SKM-1 treated with dmso at 0.1 percent for 144 hours (cell line): ENCODE measurements around the gene MECP2.
A peak's percentile ranks its signal among the peaks of the same experiment; 100 is the strongest.

Source experiments
- DNase-seq: peaks from one replicate; lab custom pipeline; 2025; ENCODE audit not compliant: unreplicated experiment; lab: John Stamatoyannopoulos, UW

The MECP2 gene

DNA sequence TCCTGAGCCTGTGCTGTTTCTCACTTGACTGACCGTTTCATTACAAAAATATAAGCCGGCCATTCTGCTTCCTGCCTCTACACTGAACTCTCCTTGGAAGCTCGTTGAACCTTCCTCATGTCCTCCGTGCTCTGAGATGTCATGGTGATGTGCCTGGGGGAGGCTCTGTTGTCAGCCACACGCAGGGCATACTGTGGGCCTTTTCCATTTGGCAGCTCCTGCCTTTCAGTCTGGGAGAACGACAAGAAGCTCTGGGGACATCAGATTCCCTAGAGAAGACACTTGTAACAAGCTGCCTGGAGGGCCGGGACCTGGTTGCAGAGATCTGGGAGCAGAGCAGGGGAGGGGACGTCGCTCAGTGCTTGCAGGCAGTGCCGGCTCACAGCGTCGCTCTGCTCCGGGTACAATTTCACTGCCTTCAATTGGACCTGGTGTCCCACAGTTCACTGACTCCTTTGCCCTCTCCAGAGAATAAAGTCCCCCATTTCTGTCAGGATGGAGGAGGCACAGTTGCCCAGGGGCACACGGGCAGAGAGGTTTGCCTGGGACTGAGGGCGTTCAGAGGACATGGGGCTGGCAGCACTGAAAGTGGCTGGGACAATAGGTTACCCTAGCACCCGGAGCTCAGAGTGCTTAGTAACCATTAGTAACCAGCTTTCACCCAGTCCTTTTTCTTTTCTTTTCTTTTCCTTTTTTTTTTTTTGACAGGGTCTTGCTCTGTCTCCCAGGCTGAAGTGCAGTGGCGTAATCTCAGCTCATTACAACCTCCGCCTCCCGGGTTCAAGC is 19.1 kb upstream of the MECP2 start:
- no peak for DNase-seq

- no peak for DNase-seq
These were observed 18.2 kb upstream of the MECP2 start for GRCh38 chrX:154115750-154116149.

DNA sequence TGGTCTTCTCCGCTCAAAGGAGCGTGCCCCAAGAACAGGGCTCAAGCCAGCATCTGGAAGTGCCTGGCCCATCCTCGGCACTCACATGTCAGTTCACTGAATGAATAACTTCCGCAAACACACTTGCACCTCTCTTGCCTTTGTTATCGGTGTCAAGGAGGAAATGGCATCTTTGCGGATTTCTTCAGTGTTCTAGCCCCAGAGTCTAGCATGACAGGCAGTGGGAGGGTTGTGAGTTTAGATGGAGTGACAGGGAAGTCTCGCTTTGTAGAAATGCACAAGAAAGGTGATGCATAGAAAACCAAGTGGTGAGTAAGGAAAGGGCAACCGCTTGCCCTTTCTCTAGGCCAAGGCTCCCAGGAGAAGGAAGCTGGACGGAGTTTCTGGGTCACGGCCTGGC is 17.6 kb upstream of the MECP2 start:
- no peak for DNase-seq

- no peak for DNase-seq
These were observed 17.1 kb upstream of the MECP2 start for GRCh38 chrX:154114652-154115051.

- no peak for DNase-seq
These were observed 16.2 kb upstream of the MECP2 start for GRCh38 chrX:154113729-154114128.

DNA sequence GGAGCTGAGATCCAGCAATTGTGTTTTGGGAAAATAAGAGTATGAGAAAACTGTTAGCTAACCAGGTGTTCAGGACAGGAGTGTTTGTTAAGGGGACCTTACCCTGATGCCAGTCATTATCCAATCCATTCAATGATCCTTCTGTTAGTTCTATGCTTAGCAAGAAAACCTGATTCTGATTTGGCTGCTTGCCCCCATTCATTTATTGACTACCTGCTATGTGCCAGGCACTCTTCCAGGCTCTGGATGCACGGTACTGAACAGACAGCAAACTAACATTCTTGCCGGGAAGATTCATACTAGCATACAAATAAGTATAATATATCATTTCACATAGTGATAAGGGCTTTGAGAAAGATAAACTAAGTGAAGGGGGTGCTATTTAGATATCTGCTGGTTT is 1.0 kb upstream of the MECP2 start:
- DNase-seq = no peak

GRCh38 chrX:154097003-154097588 is 421 bp downstream of the MECP2 start:
- DNase-seq = peak; percentile 4

- DNase-seq = no peak
These were observed 1.1 kb downstream of the MECP2 start for GRCh38 chrX:154096140-154097002.

GRCh38 chrX:154094833-154095232 is 2.7 kb downstream of the MECP2 start:
- no peak for DNase-seq

DNA sequence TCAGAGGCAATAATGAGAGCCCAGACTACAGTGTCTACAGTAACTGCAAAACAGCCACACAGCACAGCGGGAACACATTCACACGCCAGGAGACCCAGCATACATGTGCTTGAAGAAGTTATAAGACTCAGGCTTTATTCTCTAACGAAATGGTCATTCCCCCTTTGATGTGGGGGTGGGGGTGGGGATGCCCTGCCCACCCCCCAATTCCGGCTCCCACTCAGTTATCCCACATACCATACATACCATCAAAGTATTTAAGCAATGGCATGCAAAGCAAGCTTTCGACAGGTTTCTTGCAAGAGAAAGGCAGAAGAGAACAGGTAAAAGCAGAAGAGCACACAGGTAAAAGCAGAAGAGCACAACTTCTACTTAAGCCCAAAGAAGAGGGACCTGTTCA is 3.6 kb downstream of the MECP2 start:
- no peak for DNase-seq

GRCh38 chrX:154092371-154092770 is 5.1 kb downstream of the MECP2 start:
- no peak for DNase-seq

DNA sequence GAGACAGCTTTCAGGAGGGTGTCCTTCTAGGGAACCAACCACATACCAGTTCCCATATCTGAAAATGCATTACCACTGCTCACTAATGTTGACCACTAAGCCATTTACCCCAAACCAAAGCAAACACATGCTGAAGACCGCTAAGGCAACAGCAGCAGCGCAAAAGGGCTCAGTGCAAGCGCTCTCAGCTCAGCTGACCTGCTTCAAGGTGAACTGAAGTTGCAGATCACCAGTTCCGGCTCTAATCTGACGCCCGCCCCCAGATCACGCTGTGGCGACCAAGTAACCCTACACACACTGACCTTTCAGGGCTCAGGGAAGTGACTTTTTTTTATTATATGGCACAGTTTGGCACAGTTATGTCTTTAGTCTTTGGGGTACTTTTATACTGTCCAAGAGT is 5.8 kb downstream of the MECP2 start:
- no peak for DNase-seq

DNA sequence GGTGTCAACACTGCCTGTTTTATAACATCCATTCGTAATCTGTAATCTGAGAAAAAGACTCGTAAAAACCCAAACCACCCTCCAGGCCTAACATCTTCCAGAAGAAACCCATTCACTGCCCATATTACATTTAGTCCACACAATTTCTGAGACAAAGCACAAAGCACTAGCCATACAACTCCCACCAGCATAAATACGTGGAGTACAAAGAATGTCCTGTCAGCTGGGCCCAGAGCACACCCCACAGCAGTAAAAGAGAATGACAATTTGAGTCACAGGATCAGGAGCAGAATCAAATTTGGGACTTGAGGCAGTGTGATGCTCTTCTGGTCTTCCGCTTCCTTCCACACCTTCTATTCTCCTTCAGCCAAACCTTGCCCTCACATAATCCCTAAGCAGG is 6.8 kb downstream of the MECP2 start:
- no peak for DNase-seq

GRCh38 chrX:154084449-154085300 is 12.8 kb downstream of the MECP2 start:
- DNase-seq = no peak

DNA sequence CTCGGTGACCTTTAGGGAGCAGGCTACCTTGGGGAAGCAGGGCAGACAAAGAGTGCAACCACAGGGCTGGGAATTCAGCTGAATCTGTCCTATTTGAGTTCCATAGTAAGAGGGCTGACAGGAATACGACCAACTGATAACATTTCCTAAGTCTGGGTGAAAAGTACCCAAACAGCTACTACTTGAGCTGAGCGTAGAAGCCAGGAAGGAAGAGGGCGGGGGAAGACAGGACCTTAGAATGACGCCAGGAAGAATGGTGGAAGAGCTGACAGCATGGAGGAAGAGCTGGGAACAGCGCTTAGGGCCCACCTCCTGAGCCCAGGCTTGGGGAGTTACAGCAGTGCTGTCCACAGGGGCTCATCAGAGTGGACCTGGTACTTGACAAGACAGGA is 14.4 kb downstream of the MECP2 start:
- DNase-seq = no peak

DNA sequence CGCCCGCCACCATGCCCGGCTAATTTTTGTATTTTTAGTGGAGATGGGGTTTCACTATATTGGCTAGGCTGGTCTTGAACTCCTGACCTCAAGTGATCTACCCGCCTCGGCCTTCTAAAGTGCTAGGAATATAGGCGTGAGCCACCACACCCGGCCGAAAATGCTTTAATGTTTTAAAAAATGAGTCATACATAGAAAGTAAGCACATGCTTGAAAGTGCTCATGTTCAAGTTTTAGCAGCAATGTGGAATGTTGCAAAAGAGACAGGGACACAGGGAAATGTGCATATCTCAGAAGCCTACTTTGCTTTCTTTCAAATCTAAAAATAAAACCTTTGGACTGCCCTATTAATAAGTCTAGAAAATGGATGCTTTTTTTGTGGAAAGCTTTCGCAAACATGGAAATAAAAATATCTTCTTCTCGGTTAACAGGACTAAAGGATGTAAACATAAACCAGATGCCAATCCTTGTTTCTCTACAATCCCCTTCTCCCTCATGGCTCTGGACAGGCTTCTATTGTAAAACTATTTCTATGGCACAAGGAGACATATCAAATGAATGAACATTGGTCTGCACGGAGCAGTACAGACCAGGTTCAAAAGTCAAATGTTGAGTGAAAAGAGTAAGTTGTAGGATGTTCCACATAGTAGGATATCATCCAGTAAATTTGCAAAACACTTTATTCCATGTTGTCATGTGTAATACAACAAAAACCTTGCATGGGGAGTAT is 15.0 kb downstream of the MECP2 start:
- DNase-seq = no peak

DNA sequence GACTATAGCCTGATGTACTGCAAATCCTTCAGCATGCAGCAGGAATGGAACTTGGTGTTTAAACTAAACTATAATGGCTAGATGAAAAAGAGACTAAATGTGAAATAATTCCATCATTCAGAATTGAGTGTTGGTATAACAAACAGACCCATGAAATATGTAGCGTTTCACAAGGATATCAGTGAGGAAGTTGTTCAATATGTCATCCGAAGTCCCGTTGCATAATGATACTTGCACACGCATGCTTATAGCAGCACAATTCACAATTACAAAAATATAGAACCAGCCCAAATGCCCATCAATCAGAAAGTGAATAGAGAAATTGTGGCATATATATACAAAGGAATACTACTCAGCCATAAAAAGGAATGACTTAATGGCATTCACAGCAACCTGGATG is 20.4 kb downstream of the MECP2 start:
- DNase-seq = no peak

GRCh38 chrX:154074199-154074598 is 23.3 kb downstream of the MECP2 start:
- no peak for DNase-seq

GRCh38 chrX:154072192-154072591 is 25.3 kb downstream of the MECP2 start:
- no peak for DNase-seq

DNA sequence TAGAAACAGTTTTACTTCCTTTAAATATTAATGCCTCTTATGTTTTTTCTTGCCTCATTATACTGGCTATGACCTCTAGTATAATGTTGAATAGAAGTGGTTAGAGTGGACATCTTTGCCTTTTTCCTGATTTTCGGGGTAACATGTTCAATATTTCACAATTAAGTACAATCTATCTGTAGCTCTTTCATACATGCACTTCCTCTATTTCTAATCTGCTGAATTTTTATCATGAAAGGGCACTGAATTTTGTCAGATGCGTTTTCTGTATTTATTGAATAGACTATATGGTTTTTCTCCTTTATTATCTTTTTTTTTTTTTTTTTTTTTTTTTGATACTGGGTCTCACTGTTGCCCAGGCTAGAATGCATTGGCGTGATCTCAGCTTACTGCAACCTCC is 29.0 kb downstream of the MECP2 start:
- DNase-seq = no peak
